ENCODE data around the gene BANP. TPM values are rescaled to one million over a fixed set of nuclear protein-coding genes. Genes with fewer than 3 reads are reported as not detected.
"Not testable (repeated sequence)": the region's sequence is repeated elsewhere in the genome, so short reads cannot be mapped to it uniquely, and the experiment has no call there.

BANP gene
- total RNA-seq, 1 experiment from 2014 or later: 22.6 TPM

DNA sequence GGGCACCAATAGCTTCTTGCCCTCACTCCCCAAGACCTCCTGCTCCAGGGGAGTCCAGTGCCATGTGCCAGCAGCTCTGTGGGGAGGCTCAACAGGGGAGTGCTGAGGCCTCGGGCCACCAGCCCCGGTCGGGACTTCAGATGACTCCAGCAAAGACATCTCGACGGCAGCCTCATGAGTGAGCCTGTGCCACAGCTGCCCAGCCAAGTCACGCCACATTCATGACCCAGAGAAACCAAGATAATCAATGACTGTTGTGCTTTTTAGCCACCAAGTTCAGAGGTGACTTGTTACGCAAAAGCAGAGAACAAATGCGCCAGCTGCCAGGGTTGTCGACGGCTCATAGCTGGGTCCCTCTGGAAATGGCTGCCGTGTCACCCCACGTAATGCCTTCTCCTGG lies 157.5 kb downstream of the BANP start:
- intact Hi-C loops (cut with micrococcal nuclease; ENCODE audit: unreplicated experiment) (no loop called here), in situ Hi-C loops (cut with HindIII; ENCODE audit: low pct_unique_long_range_greater_than_20kb, low sequenced_read_pairs) (no loop called here)
- H3K36me3 ChIP-seq (ENCODE audit: control insufficient read depth, insufficient read depth, low read length): no peaks in the 10 kb centered on the region
- CTCF ChIA-PET: no interaction called here
- no peaks in the 10 kb centered on the region for H3K27me3 ChIP-seq (ENCODE audit: control insufficient read depth, insufficient read depth, low read length)
- POLR2A ChIA-PET: no interaction called here
- H3K27ac ChIP-seq (ENCODE audit: low read length): no peak overlapping the region
- no peak overlapping the region for H3K4me3 ChIP-seq (ENCODE audit: low read depth in 2 of 2, low read length in 2 of 2)
- DNase-seq (ENCODE audit: low read depth, low spot score): no peak
- no peak; the same call in 1 of the 2 replicates for ATAC-seq
- H3K9me3 ChIP-seq (ENCODE audit: control insufficient read depth, insufficient read depth, low read depth, low read length): no peaks in the 10 kb centered on the region
- H3K4me1 ChIP-seq (ENCODE audit: control insufficient read depth, insufficient read depth, low read length): no peaks in the 10 kb centered on the region
- TF ChIP-seq, protein P1, sequence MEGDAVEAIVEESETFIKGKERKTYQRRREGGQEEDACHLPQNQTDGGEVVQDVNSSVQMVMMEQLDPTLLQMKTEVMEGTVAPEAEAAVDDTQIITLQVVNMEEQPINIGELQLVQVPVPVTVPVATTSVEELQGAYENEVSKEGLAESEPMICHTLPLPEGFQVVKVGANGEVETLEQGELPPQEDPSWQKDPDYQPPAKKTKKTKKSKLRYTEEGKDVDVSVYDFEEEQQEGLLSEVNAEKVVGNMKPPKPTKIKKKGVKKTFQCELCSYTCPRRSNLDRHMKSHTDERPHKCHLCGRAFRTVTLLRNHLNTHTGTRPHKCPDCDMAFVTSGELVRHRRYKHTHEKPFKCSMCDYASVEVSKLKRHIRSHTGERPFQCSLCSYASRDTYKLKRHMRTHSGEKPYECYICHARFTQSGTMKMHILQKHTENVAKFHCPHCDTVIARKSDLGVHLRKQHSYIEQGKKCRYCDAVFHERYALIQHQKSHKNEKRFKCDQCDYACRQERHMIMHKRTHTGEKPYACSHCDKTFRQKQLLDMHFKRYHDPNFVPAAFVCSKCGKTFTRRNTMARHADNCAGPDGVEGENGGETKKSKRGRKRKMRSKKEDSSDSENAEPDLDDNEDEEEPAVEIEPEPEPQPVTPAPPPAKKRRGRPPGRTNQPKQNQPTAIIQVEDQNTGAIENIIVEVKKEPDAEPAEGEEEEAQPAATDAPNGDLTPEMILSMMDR (IDR thresholded peaks at IDR 0.05): no peak
- TF ChIP-seq TCF7L2 (IDR thresholded peaks at IDR 0.05; ENCODE audit: low read depth, low read length) (no peak), SIN3A (IDR thresholded peaks at IDR 0.05; ENCODE audit: borderline replicate concordance, insufficient read depth, low read depth, low read length) (no peak), POLR2AphosphoS5 (IDR thresholded peaks at IDR 0.05; ENCODE audit: low read depth, low read length) (no peak)
- TF ChIP-seq, protein P2, sequence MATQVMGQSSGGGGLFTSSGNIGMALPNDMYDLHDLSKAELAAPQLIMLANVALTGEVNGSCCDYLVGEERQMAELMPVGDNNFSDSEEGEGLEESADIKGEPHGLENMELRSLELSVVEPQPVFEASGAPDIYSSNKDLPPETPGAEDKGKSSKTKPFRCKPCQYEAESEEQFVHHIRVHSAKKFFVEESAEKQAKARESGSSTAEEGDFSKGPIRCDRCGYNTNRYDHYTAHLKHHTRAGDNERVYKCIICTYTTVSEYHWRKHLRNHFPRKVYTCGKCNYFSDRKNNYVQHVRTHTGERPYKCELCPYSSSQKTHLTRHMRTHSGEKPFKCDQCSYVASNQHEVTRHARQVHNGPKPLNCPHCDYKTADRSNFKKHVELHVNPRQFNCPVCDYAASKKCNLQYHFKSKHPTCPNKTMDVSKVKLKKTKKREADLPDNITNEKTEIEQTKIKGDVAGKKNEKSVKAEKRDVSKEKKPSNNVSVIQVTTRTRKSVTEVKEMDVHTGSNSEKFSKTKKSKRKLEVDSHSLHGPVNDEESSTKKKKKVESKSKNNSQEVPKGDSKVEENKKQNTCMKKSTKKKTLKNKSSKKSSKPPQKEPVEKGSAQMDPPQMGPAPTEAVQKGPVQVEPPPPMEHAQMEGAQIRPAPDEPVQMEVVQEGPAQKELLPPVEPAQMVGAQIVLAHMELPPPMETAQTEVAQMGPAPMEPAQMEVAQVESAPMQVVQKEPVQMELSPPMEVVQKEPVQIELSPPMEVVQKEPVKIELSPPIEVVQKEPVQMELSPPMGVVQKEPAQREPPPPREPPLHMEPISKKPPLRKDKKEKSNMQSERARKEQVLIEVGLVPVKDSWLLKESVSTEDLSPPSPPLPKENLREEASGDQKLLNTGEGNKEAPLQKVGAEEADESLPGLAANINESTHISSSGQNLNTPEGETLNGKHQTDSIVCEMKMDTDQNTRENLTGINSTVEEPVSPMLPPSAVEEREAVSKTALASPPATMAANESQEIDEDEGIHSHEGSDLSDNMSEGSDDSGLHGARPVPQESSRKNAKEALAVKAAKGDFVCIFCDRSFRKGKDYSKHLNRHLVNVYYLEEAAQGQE (IDR thresholded peaks at IDR 0.05; ENCODE audit: insufficient read depth in 1 of 2, low read depth in 2 of 2, low read length in 1 of 2): no peak
- BruUV-seq (replicated peaks): no TSS peak

DNA sequence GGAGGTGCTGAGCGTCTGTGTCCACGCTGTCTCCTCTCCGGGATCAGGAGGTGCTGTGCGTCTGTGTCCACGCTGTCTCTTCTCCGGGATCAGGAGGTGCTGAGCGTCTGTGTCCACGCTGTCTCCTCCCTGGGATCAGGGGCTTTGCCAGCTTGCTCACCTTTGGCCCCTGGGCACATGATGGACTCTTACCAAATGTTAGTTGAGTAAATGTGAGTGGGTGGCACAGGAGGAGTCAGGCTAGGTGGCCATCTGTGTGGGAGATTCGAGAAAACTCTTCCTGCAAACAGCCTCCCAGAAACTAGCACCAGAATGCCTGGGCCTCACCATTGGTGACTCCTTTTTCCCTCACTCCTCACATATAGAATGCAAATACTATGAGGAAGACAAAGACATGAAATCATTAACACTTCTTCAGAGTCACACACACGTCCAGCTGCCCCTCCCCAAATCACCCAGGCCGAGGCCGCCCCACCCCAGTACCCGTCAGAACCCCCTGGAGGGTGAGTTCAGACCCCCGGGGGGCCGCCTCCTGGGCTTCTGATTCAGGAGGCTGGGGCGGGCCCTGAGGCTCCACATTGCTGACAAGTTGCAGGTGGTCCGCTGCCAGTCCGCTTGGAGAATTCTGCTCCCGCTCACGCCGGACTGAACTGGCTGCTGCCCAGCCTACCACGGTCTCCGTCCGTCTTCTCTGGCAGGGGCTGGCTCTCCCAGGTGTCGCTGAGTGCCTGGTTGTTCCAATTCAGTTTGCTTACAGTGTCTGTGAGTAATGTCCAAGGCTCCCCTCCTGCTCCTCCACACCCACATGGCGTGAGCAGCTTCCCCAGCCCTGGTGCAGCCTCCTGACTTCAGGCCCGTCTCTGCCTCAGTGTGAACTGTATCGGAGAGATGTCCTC lies 158.7 kb downstream of the BANP start:
- H3K27ac ChIP-seq (ENCODE audit: low read length); POLR2A ChIA-PET; ATAC-seq; intact Hi-C loops (cut with micrococcal nuclease; ENCODE audit: unreplicated experiment); H3K9me3 ChIP-seq (ENCODE audit: control insufficient read depth, insufficient read depth, low read depth, low read length); H3K4me1 ChIP-seq (ENCODE audit: control insufficient read depth, insufficient read depth, low read length); H3K36me3 ChIP-seq (ENCODE audit: control insufficient read depth, insufficient read depth, low read length); CTCF ChIA-PET; H3K27me3 ChIP-seq (ENCODE audit: control insufficient read depth, insufficient read depth, low read length); DNase-seq (ENCODE audit: low read depth, low spot score); in situ Hi-C loops (cut with HindIII; ENCODE audit: low pct_unique_long_range_greater_than_20kb, low sequenced_read_pairs); H3K4me3 ChIP-seq (ENCODE audit: low read depth in 2 of 2, low read length in 2 of 2); BruUV-seq (replicated peaks): not testable (repeated sequence)

DNA sequence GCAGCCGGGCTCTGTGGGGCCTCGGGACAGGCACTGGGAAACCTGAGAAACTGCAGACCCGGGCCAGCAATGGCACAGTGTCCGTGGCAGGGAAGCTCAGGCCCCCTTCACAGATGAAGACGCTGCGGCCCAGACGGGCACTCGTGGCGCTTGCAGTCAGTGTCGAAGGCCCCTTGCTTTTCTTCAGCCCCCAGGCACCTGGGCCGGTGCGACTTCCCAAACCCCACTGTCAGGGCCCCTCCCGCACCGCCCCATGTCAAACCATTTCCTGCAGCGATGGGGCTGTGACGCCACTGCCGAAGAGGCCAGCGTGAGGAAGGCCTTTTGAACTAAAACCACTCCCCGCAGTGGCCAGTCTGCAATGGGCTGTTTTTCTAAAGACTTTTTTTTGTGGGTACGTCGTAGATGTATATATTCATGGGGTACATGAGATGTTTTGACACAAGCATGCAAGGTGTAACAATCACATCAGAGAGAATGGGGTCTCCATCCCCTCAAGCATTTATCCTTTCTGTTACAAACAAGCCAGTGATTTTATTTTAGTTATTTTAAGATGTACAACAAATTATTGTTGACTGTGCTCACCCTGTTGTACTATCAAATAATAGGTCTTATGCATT lies 159.8 kb downstream of the BANP start:
- H3K9me3 ChIP-seq (ENCODE audit: control insufficient read depth, insufficient read depth, low read depth, low read length); intact Hi-C loops (cut with micrococcal nuclease; ENCODE audit: unreplicated experiment); CTCF ChIA-PET; H3K27me3 ChIP-seq (ENCODE audit: control insufficient read depth, insufficient read depth, low read length); POLR2A ChIA-PET; BruUV-seq (replicated peaks); DNase-seq (ENCODE audit: low read depth, low spot score); in situ Hi-C loops (cut with HindIII; ENCODE audit: low pct_unique_long_range_greater_than_20kb, low sequenced_read_pairs); H3K4me3 ChIP-seq (ENCODE audit: low read depth in 2 of 2, low read length in 2 of 2); H3K36me3 ChIP-seq (ENCODE audit: control insufficient read depth, insufficient read depth, low read length); H3K27ac ChIP-seq (ENCODE audit: low read length); H3K4me1 ChIP-seq (ENCODE audit: control insufficient read depth, insufficient read depth, low read length); ATAC-seq: not testable (repeated sequence)

DNA sequence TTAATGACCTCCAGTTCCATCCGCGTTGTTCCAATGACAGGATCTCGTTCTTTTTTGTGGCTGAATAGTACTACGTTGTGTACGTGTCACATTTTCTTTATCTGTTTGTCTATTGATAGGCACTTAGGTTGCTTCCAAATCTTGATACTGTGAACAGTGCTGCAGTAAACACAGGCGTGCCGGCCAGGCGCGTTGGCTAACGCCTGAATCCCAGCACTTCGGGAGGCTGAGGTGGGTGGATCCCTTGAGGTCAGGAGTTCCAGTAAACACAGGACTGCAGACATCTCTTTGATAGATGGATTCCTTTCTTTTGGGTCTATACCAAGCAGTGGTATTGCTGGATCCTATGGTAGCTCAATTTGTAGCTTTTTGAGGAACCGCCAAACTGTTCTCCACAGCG lies 160.7 kb downstream of the BANP start:
- H3K36me3 ChIP-seq (ENCODE audit: control insufficient read depth, insufficient read depth, low read length); BruUV-seq (replicated peaks); POLR2A ChIA-PET; intact Hi-C loops (cut with micrococcal nuclease; ENCODE audit: unreplicated experiment); in situ Hi-C loops (cut with HindIII; ENCODE audit: low pct_unique_long_range_greater_than_20kb, low sequenced_read_pairs); ATAC-seq; DNase-seq (ENCODE audit: low read depth, low spot score); H3K9me3 ChIP-seq (ENCODE audit: control insufficient read depth, insufficient read depth, low read depth, low read length); H3K4me3 ChIP-seq (ENCODE audit: low read depth in 2 of 2, low read length in 2 of 2); H3K27me3 ChIP-seq (ENCODE audit: control insufficient read depth, insufficient read depth, low read length); H3K27ac ChIP-seq (ENCODE audit: low read length); H3K4me1 ChIP-seq (ENCODE audit: control insufficient read depth, insufficient read depth, low read length): not testable (repeated sequence)
- CTCF ChIA-PET: interaction anchor here (0.7 kb wide), 1 partner anchor 175 kb away, joined by 7 read pairs; no protein-coding TSS in a partner anchor
